Lower leg skin (tissue), 3 donors: ENCODE measurements around the gene LRRC9.
"Not testable (repeated sequence)": the region's sequence is repeated elsewhere in the genome, so short reads cannot be mapped to it uniquely, and the experiment has no call there.

ENCODE experiments used
- CTCF ChIP-seq, 3 donors: fragments of 450-650 bp; IDR thresholded peaks; one replicate each; pipeline ENCODE4 v1.5.1; 2016; ENCODE audit warnings: antibody characterized with exemption in 3 of 3, mild to moderate bottlenecking in 3 of 3, moderate library complexity in 2 of 3
- POLR2A ChIP-seq, 2 donors: fragments of 450-650 bp; IDR thresholded peaks; one replicate each; pipeline ENCODE4 v1.6.1; 2016 to 2017; ENCODE audit warnings: antibody characterized with exemption in 2 of 2, mild to moderate bottlenecking in 1 of 2, moderate library complexity in 1 of 2

GRCh38 chr14:59957890-59958289, 37.9 kb downstream of the LRRC9 start:
- not testable (repeated sequence) for TF ChIP-seq CTCF, POLR2A (IDR thresholded peaks at IDR 0.05)
